ENCODE results near the gene COX14.
A peak's percentile ranks its signal among the peaks of the same experiment; 100 is the strongest.

The COX14 gene

DNA sequence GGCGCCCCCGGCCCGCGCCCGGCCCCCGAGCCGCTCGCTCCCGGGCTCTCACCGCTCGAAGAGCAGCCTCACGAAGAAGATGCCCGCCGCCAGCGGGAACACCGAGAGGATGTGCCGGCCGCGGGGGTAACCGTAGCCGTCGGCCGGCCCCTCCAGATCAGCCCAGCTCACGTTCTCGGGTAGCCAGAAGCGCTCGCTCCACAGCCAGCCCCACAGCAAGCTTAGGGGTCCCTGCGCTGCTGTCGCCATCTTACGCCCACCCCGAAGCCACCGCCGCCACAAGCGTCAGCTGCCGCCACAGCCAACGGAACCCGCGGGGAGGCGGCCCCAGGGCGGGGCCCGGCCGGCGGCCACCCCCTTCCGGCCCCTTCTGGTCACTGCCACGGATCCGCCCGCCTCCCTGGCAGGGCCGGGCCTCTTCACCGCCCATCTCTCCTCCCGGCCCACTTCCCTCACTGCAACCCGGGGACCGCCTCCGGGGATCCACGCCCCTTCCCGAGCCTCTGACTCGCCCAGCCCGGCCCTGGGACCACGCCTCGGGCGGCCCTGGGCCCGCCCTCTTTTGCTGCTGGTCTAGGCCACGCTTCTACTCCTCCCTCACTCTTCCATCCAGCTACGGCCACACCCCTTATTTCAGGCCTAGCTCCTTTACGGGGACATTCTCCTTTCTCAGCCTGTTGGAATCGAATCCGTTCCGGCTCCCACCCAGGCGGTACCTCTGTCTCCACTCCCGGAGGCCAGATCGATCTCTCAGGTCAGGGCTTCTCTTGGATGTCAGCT, 55.2 kb downstream of the COX14 start, which contains the start of gene CERS5 (continued):
- TF ChIP-seq KLF8 (tag by site-specific recombination; IDR thresholded peaks at IDR 0.05): peak; percentile 98
- no peak for TF ChIP-seq ZNF670 (tag by site-specific recombination; IDR thresholded peaks at IDR 0.05; ENCODE audit: low read depth)
- no peak for TF ChIP-seq ZFP41 (tag by site-specific recombination; IDR thresholded peaks at IDR 0.05; ENCODE audit: borderline replicate concordance)
- no peak for TF ChIP-seq ZNF112 (tag by site-specific recombination; IDR thresholded peaks at IDR 0.05)
- TF ChIP-seq, protein P1, sequence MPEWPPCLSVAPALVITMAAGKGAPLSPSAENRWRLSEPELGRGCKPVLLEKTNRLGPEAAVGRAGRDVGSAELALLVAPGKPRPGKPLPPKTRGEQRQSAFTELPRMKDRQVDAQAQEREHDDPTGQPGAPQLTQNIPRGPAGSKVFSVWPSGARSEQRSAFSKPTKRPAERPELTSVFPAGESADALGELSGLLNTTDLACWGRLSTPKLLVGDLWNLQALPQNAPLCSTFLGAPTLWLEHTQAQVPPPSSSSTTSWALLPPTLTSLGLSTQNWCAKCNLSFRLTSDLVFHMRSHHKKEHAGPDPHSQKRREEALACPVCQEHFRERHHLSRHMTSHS (tag by site-specific recombination; IDR thresholded peaks at IDR 0.05): no peak
- no peak for TF ChIP-seq REPIN1 (tag by site-specific recombination; IDR thresholded peaks at IDR 0.05; ENCODE audit: low read depth)
- no peak for TF ChIP-seq ZNF214 (tag by site-specific recombination; IDR thresholded peaks at IDR 0.05; ENCODE audit: borderline replicate concordance)
- TF ChIP-seq, protein P2, sequence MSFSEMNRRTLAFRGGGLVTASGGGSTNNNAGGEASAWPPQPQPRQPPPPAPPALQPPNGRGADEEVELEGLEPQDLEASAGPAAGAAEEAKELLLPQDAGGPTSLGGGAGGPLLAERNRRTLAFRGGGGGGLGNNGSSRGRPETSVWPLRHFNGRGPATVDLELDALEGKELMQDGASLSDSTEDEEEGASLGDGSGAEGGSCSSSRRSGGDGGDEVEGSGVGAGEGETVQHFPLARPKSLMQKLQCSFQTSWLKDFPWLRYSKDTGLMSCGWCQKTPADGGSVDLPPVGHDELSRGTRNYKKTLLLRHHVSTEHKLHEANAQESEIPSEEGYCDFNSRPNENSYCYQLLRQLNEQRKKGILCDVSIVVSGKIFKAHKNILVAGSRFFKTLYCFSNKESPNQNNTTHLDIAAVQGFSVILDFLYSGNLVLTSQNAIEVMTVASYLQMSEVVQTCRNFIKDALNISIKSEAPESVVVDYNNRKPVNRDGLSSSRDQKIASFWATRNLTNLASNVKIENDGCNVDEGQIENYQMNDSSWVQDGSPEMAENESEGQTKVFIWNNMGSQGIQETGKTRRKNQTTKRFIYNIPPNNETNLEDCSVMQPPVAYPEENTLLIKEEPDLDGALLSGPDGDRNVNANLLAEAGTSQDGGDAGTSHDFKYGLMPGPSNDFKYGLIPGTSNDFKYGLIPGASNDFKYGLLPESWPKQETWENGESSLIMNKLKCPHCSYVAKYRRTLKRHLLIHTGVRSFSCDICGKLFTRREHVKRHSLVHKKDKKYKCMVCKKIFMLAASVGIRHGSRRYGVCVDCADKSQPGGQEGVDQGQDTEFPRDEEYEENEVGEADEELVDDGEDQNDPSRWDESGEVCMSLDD (tag by site-specific recombination; IDR thresholded peaks at IDR 0.05): peak; percentile 85
- 0 out of 2 replicates have a peak, but pooled peaks have one; percentile 21 for TF ChIP-seq GLI4 (tag by site-specific recombination; IDR thresholded peaks at IDR 0.05)
- TF ChIP-seq KLF9 (tag by site-specific recombination; IDR thresholded peaks at IDR 0.05; ENCODE audit: low read depth): peak; percentile 99
- no peak for TF ChIP-seq ZNF37A (tag by site-specific recombination; IDR thresholded peaks at IDR 0.05)
- no peak for TF ChIP-seq ZNF560 (tag by site-specific recombination; IDR thresholded peaks at IDR 0.05; ENCODE audit: borderline replicate concordance)
- TF ChIP-seq ZNF658 (tag by site-specific recombination; IDR thresholded peaks at IDR 0.05): no peak
- no peak for TF ChIP-seq ZNF624 (tag by site-specific recombination; IDR thresholded peaks at IDR 0.05)
- peak; percentile 98 for TF ChIP-seq SP3 (tag by site-specific recombination; IDR thresholded peaks at IDR 0.05)
- no peak for TF ChIP-seq ZBTB21 (tag by site-specific recombination; IDR thresholded peaks at IDR 0.05)
- TF ChIP-seq, protein P3, sequence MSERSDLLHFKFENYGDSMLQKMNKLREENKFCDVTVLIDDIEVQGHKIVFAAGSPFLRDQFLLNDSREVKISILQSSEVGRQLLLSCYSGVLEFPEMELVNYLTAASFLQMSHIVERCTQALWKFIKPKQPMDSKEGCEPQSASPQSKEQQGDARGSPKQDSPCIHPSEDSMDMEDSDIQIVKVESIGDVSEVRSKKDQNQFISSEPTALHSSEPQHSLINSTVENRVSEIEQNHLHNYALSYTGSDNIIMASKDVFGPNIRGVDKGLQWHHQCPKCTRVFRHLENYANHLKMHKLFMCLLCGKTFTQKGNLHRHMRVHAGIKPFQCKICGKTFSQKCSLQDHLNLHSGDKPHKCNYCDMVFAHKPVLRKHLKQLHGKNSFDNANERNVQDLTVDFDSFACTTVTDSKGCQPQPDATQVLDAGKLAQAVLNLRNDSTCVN (tag by site-specific recombination; optimal IDR thresholded peaks at IDR 0.05): peak; percentile 95
- TF ChIP-seq KLF16 (tag by site-specific recombination; IDR thresholded peaks at IDR 0.05): peak; percentile 93
- TF ChIP-seq ZNF202 (tag by site-specific recombination; IDR thresholded peaks at IDR 0.05; ENCODE audit: borderline replicate concordance): no peak
- TF ChIP-seq ZFP3 (tag by site-specific recombination; IDR thresholded peaks at IDR 0.05; ENCODE audit: low read depth): no peak
- TF ChIP-seq, protein P4, sequence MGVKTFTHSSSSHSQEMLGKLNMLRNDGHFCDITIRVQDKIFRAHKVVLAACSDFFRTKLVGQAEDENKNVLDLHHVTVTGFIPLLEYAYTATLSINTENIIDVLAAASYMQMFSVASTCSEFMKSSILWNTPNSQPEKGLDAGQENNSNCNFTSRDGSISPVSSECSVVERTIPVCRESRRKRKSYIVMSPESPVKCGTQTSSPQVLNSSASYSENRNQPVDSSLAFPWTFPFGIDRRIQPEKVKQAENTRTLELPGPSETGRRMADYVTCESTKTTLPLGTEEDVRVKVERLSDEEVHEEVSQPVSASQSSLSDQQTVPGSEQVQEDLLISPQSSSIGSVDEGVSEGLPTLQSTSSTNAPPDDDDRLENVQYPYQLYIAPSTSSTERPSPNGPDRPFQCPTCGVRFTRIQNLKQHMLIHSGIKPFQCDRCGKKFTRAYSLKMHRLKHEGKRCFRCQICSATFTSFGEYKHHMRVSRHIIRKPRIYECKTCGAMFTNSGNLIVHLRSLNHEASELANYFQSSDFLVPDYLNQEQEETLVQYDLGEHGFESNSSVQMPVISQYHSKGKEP (tag by site-specific recombination; IDR thresholded peaks at IDR 0.05): no peak
- no peak for TF ChIP-seq ZNF473 (tag by site-specific recombination; IDR thresholded peaks at IDR 0.05)
- TF ChIP-seq, protein P5, sequence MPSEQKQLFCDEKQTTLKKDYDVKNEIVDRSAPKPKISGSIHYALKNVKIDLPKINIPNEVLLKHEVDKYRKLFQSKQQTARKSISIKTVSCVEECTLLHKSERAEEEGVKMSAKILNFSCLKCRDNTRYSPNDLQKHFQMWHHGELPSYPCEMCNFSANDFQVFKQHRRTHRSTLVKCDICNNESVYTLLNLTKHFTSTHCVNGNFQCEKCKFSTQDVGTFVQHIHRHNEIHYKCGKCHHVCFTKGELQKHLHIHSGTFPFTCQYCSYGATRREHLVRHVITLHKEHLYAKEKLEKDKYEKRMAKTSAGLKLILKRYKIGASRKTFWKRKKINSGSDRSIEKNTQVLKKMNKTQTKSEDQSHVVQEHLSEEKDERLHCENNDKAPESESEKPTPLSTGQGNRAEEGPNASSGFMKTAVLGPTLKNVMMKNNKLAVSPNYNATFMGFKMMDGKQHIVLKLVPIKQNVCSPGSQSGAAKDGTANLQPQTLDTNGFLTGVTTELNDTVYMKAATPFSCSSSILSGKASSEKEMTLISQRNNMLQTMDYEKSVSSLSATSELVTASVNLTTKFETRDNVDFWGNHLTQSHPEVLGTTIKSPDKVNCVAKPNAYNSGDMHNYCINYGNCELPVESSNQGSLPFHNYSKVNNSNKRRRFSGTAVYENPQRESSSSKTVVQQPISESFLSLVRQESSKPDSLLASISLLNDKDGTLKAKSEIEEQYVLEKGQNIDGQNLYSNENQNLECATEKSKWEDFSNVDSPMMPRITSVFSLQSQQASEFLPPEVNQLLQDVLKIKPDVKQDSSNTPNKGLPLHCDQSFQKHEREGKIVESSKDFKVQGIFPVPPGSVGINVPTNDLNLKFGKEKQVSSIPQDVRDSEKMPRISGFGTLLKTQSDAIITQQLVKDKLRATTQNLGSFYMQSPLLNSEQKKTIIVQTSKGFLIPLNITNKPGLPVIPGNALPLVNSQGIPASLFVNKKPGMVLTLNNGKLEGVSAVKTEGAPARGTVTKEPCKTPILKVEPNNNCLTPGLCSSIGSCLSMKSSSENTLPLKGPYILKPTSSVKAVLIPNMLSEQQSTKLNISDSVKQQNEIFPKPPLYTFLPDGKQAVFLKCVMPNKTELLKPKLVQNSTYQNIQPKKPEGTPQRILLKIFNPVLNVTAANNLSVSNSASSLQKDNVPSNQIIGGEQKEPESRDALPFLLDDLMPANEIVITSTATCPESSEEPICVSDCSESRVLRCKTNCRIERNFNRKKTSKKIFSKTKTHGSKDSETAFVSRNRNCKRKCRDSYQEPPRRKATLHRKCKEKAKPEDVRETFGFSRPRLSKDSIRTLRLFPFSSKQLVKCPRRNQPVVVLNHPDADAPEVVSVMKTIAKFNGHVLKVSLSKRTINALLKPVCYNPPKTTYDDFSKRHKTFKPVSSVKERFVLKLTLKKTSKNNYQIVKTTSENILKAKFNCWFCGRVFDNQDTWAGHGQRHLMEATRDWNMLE (tag by site-specific recombination; conservative IDR thresholded peaks at IDR 0.05; ENCODE audit: low read depth): no peak
- TF ChIP-seq, protein P6, sequence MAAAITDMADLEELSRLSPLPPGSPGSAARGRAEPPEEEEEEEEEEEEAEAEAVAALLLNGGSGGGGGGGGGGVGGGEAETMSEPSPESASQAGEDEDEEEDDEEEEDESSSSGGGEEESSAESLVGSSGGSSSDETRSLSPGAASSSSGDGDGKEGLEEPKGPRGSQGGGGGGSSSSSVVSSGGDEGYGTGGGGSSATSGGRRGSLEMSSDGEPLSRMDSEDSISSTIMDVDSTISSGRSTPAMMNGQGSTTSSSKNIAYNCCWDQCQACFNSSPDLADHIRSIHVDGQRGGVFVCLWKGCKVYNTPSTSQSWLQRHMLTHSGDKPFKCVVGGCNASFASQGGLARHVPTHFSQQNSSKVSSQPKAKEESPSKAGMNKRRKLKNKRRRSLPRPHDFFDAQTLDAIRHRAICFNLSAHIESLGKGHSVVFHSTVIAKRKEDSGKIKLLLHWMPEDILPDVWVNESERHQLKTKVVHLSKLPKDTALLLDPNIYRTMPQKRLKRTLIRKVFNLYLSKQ (tag by site-specific recombination; IDR thresholded peaks at IDR 0.05; ENCODE audit: borderline replicate concordance): no peak
- no peak for TF ChIP-seq ZNF48 (tag by site-specific recombination; IDR thresholded peaks at IDR 0.05)
- TF ChIP-seq ZNF140 (tag by site-specific recombination; IDR thresholded peaks at IDR 0.05): no peak
- TF ChIP-seq ZNF654 (tag by site-specific recombination; IDR thresholded peaks at IDR 0.05; ENCODE audit: low read depth): no peak

Measured in HEK293 (cell line).